SK-N-SH (cell line): ENCODE results near the gene DYNC1LI2.

Experiments used
- FOSL2 ChIP-seq: IDR thresholded peaks from 2 replicates; pipeline ENCODE4 v1.4.0; 2012; ENCODE audit warnings: low read depth, mild to moderate bottlenecking, moderate library complexity, borderline replicate concordance
- JUND ChIP-seq: IDR thresholded peaks from 2 replicates; pipeline ENCODE4 v1.4.0; 2012
- SIN3A ChIP-seq: IDR thresholded peaks from 2 replicates; pipeline ENCODE4 v1.6.1; 2012; ENCODE audit warnings: low read depth, mild to moderate bottlenecking, low read length, moderate library complexity, borderline replicate concordance
- TF ChIP-seq, protein P1 (sequence below): fragments of 200-600 bp; sonication (generic); IDR thresholded peaks from 2 replicates; pipeline ENCODE4 v1.6.1; 2017; ENCODE audit warnings: antibody characterized with exemption, mild to moderate bottlenecking, moderate library complexity

- TF ChIP-seq, protein P1, sequence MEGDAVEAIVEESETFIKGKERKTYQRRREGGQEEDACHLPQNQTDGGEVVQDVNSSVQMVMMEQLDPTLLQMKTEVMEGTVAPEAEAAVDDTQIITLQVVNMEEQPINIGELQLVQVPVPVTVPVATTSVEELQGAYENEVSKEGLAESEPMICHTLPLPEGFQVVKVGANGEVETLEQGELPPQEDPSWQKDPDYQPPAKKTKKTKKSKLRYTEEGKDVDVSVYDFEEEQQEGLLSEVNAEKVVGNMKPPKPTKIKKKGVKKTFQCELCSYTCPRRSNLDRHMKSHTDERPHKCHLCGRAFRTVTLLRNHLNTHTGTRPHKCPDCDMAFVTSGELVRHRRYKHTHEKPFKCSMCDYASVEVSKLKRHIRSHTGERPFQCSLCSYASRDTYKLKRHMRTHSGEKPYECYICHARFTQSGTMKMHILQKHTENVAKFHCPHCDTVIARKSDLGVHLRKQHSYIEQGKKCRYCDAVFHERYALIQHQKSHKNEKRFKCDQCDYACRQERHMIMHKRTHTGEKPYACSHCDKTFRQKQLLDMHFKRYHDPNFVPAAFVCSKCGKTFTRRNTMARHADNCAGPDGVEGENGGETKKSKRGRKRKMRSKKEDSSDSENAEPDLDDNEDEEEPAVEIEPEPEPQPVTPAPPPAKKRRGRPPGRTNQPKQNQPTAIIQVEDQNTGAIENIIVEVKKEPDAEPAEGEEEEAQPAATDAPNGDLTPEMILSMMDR = no peak
- TF ChIP-seq FOSL2 = no peak
- no peak for TF ChIP-seq SIN3A
- no peak for TF ChIP-seq JUND
Observed at GRCh38 chr16:66741950-66742808, 9.2 kb downstream of the DYNC1LI2 start.
